ENCODE results near the gene SHFL.
A peak's percentile ranks its signal among the peaks of the same experiment; 100 is the strongest.

DNA sequence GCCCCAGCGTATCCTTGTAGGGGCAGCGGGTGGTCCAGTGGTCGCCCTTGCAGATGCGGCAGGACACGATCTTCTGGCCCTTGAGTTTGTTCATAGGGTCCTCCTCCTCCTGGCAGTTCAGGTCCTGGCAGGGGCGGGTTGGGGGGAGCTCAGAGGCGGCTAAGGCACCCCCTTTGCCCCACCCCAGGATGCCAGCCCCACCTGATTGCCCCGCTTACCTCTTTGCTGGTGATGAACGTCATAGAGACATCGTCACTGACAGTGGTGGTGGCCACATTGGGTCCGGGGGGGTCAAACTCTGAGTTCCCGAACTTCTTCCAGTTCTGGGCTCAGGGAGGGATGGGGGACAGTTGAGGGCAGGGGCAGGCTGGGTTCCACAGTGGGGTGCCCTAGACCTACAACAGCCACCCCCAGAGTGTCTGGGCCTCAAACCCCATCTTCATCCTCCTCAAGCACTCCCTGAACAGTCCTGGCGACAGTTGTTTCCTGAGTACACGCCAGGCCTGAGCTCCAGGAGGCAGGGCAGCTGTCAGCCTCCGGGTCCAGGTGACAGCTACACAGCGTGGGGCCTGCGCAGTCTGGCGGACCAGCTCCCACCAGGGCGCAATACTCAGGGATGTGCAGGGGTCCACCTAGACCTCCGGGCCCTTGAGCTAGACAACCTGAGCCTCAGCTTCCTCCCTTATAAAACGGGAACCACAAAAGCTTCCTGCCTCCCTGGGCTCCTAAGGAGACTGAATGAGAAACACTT is 30.9 kb downstream of the SHFL start:
- no peak for TF ChIP-seq YY1 (tag by site-specific recombination; IDR thresholded peaks at IDR 0.05)
- TF ChIP-seq, protein P1, sequence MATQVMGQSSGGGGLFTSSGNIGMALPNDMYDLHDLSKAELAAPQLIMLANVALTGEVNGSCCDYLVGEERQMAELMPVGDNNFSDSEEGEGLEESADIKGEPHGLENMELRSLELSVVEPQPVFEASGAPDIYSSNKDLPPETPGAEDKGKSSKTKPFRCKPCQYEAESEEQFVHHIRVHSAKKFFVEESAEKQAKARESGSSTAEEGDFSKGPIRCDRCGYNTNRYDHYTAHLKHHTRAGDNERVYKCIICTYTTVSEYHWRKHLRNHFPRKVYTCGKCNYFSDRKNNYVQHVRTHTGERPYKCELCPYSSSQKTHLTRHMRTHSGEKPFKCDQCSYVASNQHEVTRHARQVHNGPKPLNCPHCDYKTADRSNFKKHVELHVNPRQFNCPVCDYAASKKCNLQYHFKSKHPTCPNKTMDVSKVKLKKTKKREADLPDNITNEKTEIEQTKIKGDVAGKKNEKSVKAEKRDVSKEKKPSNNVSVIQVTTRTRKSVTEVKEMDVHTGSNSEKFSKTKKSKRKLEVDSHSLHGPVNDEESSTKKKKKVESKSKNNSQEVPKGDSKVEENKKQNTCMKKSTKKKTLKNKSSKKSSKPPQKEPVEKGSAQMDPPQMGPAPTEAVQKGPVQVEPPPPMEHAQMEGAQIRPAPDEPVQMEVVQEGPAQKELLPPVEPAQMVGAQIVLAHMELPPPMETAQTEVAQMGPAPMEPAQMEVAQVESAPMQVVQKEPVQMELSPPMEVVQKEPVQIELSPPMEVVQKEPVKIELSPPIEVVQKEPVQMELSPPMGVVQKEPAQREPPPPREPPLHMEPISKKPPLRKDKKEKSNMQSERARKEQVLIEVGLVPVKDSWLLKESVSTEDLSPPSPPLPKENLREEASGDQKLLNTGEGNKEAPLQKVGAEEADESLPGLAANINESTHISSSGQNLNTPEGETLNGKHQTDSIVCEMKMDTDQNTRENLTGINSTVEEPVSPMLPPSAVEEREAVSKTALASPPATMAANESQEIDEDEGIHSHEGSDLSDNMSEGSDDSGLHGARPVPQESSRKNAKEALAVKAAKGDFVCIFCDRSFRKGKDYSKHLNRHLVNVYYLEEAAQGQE (tag by site-specific recombination; IDR thresholded peaks at IDR 0.05): no peak
- no peak for TF ChIP-seq GLI4 (tag by site-specific recombination; IDR thresholded peaks at IDR 0.05)
- TF ChIP-seq, protein P2, sequence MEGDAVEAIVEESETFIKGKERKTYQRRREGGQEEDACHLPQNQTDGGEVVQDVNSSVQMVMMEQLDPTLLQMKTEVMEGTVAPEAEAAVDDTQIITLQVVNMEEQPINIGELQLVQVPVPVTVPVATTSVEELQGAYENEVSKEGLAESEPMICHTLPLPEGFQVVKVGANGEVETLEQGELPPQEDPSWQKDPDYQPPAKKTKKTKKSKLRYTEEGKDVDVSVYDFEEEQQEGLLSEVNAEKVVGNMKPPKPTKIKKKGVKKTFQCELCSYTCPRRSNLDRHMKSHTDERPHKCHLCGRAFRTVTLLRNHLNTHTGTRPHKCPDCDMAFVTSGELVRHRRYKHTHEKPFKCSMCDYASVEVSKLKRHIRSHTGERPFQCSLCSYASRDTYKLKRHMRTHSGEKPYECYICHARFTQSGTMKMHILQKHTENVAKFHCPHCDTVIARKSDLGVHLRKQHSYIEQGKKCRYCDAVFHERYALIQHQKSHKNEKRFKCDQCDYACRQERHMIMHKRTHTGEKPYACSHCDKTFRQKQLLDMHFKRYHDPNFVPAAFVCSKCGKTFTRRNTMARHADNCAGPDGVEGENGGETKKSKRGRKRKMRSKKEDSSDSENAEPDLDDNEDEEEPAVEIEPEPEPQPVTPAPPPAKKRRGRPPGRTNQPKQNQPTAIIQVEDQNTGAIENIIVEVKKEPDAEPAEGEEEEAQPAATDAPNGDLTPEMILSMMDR (tag by site-specific recombination; IDR thresholded peaks at IDR 0.05): no peak
- TF ChIP-seq, protein P3, sequence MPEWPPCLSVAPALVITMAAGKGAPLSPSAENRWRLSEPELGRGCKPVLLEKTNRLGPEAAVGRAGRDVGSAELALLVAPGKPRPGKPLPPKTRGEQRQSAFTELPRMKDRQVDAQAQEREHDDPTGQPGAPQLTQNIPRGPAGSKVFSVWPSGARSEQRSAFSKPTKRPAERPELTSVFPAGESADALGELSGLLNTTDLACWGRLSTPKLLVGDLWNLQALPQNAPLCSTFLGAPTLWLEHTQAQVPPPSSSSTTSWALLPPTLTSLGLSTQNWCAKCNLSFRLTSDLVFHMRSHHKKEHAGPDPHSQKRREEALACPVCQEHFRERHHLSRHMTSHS (tag by site-specific recombination; IDR thresholded peaks at IDR 0.05): no peak
- no peak for TF ChIP-seq ZNF10 (tag by site-specific recombination; IDR thresholded peaks at IDR 0.05)
- no peak for TF ChIP-seq ZBTB20 (tag by site-specific recombination; IDR thresholded peaks at IDR 0.05)
- TF ChIP-seq, protein P4, sequence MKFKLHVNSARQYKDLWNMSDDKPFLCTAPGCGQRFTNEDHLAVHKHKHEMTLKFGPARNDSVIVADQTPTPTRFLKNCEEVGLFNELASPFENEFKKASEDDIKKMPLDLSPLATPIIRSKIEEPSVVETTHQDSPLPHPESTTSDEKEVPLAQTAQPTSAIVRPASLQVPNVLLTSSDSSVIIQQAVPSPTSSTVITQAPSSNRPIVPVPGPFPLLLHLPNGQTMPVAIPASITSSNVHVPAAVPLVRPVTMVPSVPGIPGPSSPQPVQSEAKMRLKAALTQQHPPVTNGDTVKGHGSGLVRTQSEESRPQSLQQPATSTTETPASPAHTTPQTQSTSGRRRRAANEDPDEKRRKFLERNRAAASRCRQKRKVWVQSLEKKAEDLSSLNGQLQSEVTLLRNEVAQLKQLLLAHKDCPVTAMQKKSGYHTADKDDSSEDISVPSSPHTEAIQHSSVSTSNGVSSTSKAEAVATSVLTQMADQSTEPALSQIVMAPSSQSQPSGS (tag by site-specific recombination; IDR thresholded peaks at IDR 0.05; ENCODE audit: low read depth): no peak
- no peak for TF ChIP-seq ZFP3 (tag by site-specific recombination; IDR thresholded peaks at IDR 0.05; ENCODE audit: low read depth)
- no peak for TF ChIP-seq ZNF146 (tag by site-specific recombination; IDR thresholded peaks at IDR 0.05)
- TF ChIP-seq, protein P5, sequence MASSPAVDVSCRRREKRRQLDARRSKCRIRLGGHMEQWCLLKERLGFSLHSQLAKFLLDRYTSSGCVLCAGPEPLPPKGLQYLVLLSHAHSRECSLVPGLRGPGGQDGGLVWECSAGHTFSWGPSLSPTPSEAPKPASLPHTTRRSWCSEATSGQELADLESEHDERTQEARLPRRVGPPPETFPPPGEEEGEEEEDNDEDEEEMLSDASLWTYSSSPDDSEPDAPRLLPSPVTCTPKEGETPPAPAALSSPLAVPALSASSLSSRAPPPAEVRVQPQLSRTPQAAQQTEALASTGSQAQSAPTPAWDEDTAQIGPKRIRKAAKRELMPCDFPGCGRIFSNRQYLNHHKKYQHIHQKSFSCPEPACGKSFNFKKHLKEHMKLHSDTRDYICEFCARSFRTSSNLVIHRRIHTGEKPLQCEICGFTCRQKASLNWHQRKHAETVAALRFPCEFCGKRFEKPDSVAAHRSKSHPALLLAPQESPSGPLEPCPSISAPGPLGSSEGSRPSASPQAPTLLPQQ (tag by site-specific recombination; IDR thresholded peaks at IDR 0.05): no peak
- no peak for TF ChIP-seq ZNF530 (tag by site-specific recombination; IDR thresholded peaks at IDR 0.05; ENCODE audit: low read depth)
- TF ChIP-seq, protein P6, sequence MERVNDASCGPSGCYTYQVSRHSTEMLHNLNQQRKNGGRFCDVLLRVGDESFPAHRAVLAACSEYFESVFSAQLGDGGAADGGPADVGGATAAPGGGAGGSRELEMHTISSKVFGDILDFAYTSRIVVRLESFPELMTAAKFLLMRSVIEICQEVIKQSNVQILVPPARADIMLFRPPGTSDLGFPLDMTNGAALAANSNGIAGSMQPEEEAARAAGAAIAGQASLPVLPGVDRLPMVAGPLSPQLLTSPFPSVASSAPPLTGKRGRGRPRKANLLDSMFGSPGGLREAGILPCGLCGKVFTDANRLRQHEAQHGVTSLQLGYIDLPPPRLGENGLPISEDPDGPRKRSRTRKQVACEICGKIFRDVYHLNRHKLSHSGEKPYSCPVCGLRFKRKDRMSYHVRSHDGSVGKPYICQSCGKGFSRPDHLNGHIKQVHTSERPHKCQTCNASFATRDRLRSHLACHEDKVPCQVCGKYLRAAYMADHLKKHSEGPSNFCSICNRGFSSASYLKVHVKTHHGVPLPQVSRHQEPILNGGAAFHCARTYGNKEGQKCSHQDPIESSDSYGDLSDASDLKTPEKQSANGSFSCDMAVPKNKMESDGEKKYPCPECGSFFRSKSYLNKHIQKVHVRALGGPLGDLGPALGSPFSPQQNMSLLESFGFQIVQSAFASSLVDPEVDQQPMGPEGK (tag by site-specific recombination; IDR thresholded peaks at IDR 0.05): 0 out of 2 replicates have a peak, but pooled peaks have one; percentile 24

Measured in HEK293 (cell line).